CD4-positive, alpha-beta T cell (primary cell): ENCODE results near the gene MTHFD1L. TPM values are rescaled to one million over a fixed set of nuclear protein-coding genes. Genes with fewer than 3 reads are reported as not detected.
"Not testable (repeated sequence)": the region's sequence is repeated elsewhere in the genome, so short reads cannot be mapped to it uniquely, and the experiment has no call there.

Source experiments
- ATAC-seq: fragments of 200-7000 bp; cut with Tn5 transposase; one replicate; pipeline ENCODE4 v1.10.0; 2022; ENCODE audit warnings: mild to moderate bottlenecking; ENCODE audit not compliant: poor library complexity
- CTCF ChIA-PET: fragments of 350-600 bp; sonication (Branson Sonifier 250); formaldehyde crosslinking; loops from one replicate; lab custom pipeline; 2021; ENCODE audit warnings: antibody characterized with exemption, inconsistent platforms; lab: Charles Lee
- POLR2A ChIA-PET: fragments of 350-600 bp; sonication (Branson Sonifier 250); formaldehyde crosslinking; loops from one replicate; lab custom pipeline; 2021; ENCODE audit warnings: antibody characterized with exemption, inconsistent platforms; lab: Charles Lee
- DNase-seq, 14 experiments: peaks; one replicate each; pipeline ENCODE4 v3.0.0-alpha.2; 2013 to 2020; ENCODE audit warnings: mixed read lengths in 2 of 14
- H3K27ac ChIP-seq, 2 donors: one replicate each; pipeline versions ENCODE4 v1.5.1 to v1.7.0; 2013; ENCODE audit warnings: low read length in 2 of 2, low read depth in 1 of 2, mild to moderate bottlenecking in 1 of 2
- H3K27me3 ChIP-seq, 2 experiments: 1 replicate in 1 of 2; 2 replicates in 1 of 2; pipeline versions ENCODE4 v1.6.1 to v1.7.0; 2013; ENCODE audit warnings: low read length in 2 of 2, control low read depth in 1 of 2, mild to moderate bottlenecking in 1 of 2, moderate library complexity in 1 of 2; ENCODE audit not compliant: insufficient read depth in 2 of 2, control insufficient read depth in 1 of 2
- H3K36me3 ChIP-seq: one replicate; pipeline ENCODE4 v1.6.1; 2013; ENCODE audit warnings: low read length, control low read depth; ENCODE audit not compliant: insufficient read depth
- H3K4me1 ChIP-seq: one replicate; pipeline ENCODE4 v1.6.1; 2013; ENCODE audit warnings: low read length, control low read depth; ENCODE audit not compliant: insufficient read depth
- H3K4me3 ChIP-seq: one replicate; pipeline ENCODE4 v1.5.1; 2013; ENCODE audit warnings: mild to moderate bottlenecking, low read length, moderate library complexity
- H3K9me3 ChIP-seq, 2 experiments: 1 replicate in 1 of 2; 2 replicates in 1 of 2; pipeline versions ENCODE4 v1.6.1 to v1.7.0; 2013; ENCODE audit warnings: low read length in 2 of 2, mild to moderate bottlenecking in 2 of 2, control low read depth in 1 of 2, moderate library complexity in 1 of 2; ENCODE audit not compliant: control insufficient read depth in 1 of 2, insufficient read depth in 1 of 2
- H3K27ac Mint-ChIP-seq: one replicate; pipeline ENCODE4 v1.8.0; 2020; ENCODE audit warnings: mixed read lengths
- H3K27me3 Mint-ChIP-seq: one replicate; pipeline ENCODE4 v1.8.0; 2021; ENCODE audit warnings: mixed read lengths
- H3K36me3 Mint-ChIP-seq: one replicate; pipeline ENCODE4 v1.8.0; 2021; ENCODE audit warnings: low read depth, mixed read lengths
- H3K4me1 Mint-ChIP-seq: one replicate; pipeline ENCODE4 v1.8.0; 2021; ENCODE audit warnings: low read depth, mixed read lengths
- H3K4me3 Mint-ChIP-seq: one replicate; pipeline ENCODE4 v1.8.0; 2020; ENCODE audit warnings: mild to moderate bottlenecking, mixed read lengths
- H3K9me3 Mint-ChIP-seq: one replicate; pipeline ENCODE4 v1.8.0; 2020; ENCODE audit warnings: mixed read lengths
- intact Hi-C, 2 experiments: fragments of 100-400 bp; cut with DNase I in 1 of 2; cut with micrococcal nuclease in 1 of 2; formaldehyde crosslinking; loops; one replicate each; pipeline versions ENCODE4 v1.15.1 to v1.9.0; 2023 to 2025; cut with DNase I, micrococcal nuclease
- total RNA-seq, 174 experiments: library from RNA in 2 of 174; stranded (reverse) in 2 of 174; gene quantifications; one replicate each; pipeline ENCODE4 v1.2.3 and lab custom pipeline; 2021 to 2026
- TF ChIP-seq, protein P1 (sequence below): fragments of 200-600 bp; IDR thresholded peaks from one replicate; pipeline ENCODE4 v1.8.0; 2022; ENCODE audit warnings: antibody characterized with exemption, mild to moderate bottlenecking

MTHFD1L gene
- total RNA-seq, 2 experiments from 2014 or later = 8.8 to 9.7 TPM

DNA sequence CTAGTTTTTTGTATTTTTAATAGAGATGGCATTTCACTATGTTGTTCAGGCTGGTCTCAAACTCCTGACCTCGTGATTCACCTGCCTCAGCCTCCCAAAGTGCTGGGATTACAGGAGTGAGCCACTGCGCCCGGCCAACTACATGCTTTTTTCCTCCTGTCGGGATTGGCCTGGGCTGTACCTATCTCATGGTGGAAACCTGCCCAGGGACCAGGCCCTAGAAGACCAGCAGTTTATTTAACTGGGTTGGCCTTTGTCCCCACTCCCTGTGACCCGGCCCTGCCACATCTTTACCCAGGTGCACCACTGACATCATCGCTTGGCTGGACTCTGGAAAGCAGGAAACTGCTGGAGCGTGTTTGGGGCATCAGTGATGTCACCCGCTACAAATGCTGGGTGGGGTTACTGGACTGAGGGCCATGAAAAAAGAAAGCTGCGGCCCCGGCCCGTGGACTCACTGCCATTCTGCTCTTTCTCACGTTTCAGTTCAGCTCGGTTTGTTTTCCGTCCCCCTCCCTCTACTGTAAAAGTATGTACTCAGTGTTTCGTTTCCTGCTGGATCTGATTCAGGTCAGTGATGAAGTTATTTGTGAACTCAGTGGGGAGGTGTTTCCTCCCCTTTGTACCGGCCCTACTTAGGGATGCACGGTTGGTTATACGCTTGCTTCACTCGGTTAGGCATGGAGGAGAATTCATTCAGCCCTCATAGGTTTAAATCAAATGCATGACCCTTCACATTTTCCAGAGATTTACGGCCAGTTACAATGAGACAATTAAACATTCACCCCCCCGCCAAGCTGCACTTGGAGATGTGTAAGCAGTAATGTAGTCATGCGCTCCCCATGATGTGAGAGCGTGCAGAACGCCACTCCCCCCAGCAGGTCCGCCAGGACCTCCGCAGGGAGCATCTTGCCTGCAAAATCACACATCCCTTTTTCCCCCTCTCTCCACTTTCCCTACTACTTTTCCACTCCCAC, 179.3 kb downstream of the MTHFD1L start:
- no peak overlapping the region for H3K4me3 Mint-ChIP-seq
- H3K36me3 Mint-ChIP-seq = peaks cover 23% of the 10 kb centered on the region
- DNase-seq (no peak), ATAC-seq (no peak)
- POLR2A ChIA-PET = no interaction called here
- no peaks in the 10 kb centered on the region for H3K36me3 ChIP-seq
- no peak overlapping the region for H3K4me3 ChIP-seq
- intact Hi-C loops = no loop called here
- no peak overlapping the region for H3K27ac ChIP-seq
- CTCF ChIA-PET = no interaction called here
- H3K4me1 Mint-ChIP-seq = no peaks in the 10 kb centered on the region
- no peaks in the 10 kb centered on the region for H3K9me3 ChIP-seq
- no peaks in the 10 kb centered on the region for H3K27me3 Mint-ChIP-seq
- peaks cover 5% of the 10 kb centered on the region for H3K9me3 Mint-ChIP-seq
- H3K27me3 ChIP-seq = no peaks in the 10 kb centered on the region
- H3K27ac Mint-ChIP-seq = no peak overlapping the region
- TF ChIP-seq, protein P1, sequence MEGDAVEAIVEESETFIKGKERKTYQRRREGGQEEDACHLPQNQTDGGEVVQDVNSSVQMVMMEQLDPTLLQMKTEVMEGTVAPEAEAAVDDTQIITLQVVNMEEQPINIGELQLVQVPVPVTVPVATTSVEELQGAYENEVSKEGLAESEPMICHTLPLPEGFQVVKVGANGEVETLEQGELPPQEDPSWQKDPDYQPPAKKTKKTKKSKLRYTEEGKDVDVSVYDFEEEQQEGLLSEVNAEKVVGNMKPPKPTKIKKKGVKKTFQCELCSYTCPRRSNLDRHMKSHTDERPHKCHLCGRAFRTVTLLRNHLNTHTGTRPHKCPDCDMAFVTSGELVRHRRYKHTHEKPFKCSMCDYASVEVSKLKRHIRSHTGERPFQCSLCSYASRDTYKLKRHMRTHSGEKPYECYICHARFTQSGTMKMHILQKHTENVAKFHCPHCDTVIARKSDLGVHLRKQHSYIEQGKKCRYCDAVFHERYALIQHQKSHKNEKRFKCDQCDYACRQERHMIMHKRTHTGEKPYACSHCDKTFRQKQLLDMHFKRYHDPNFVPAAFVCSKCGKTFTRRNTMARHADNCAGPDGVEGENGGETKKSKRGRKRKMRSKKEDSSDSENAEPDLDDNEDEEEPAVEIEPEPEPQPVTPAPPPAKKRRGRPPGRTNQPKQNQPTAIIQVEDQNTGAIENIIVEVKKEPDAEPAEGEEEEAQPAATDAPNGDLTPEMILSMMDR = no peak
- H3K4me1 ChIP-seq = no peaks in the 10 kb centered on the region

DNA sequence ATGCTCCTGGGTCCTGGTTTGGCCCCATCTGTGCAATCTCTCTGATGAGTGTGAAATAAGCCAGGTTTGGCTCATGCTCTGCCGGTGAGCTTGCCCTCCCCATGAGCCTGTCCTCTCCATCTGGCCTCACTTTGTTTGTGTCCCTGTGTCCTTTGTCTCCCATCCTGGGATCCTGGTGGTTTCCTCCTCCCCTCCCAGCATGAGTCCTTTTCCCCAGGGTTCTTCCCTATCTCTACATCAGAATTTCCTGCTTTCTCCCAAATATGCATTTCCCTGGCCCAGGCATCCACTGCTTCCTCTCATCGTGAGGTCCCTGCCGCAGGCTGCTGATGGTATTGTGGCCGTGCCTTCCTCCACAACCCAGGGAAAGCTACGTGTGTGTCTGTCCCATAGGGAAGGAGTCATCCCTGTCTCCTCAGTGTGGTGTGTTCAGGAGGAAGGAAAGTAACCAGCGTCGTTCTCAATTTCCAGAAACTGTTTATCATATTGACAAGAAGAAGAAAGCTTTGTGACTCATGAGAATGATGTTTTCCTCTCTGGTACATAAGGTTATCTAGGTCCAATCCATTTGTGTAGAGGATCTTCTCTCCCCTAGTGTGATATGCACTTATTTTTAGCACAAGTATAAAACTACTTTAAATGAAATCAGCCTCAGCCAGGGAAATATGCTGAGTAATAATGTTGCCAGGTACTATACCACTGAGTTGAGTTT, 180.2 kb downstream of the MTHFD1L start:
- intact Hi-C loops, CTCF ChIA-PET, ATAC-seq, H3K4me1 Mint-ChIP-seq, H3K27ac Mint-ChIP-seq, H3K27me3 Mint-ChIP-seq, H3K9me3 ChIP-seq, H3K27ac ChIP-seq, H3K4me3 Mint-ChIP-seq, H3K36me3 ChIP-seq, H3K27me3 ChIP-seq, POLR2A ChIA-PET, DNase-seq, H3K4me3 ChIP-seq, H3K4me1 ChIP-seq, H3K9me3 Mint-ChIP-seq: not testable (repeated sequence)
- H3K36me3 Mint-ChIP-seq = peaks cover 23% of the 10 kb centered on the region

DNA sequence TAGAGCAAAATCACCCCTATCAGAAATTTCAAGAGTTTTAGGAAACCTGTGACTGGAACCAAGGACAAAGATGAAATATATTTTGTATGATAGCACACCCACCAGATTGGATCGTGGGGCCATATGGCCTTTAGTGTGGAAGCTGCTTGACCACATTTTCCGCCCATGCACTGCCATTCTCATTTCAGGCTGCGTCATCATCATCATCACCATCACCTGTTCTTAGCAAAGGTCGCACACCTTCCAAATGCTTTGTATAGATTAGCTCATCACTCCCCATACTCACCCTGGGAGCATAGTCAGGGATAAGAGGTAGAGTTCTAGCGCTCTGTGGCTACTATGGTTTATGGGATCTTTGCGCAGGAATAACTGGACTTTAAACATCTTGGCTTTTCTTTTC, 185.7 kb downstream of the MTHFD1L start:
- H3K27ac Mint-ChIP-seq = no peak overlapping the region
- no peaks in the 10 kb centered on the region for H3K27me3 ChIP-seq
- H3K9me3 Mint-ChIP-seq = peaks cover 5% of the 10 kb centered on the region
- peaks cover 3% of the 10 kb centered on the region for H3K36me3 ChIP-seq
- POLR2A ChIA-PET = no interaction called here
- H3K4me1 ChIP-seq = no peaks in the 10 kb centered on the region
- DNase-seq = no peak
- H3K4me1 Mint-ChIP-seq = no peaks in the 10 kb centered on the region
- H3K27ac ChIP-seq = no peak overlapping the region
- no peak overlapping the region for H3K4me3 ChIP-seq
- ATAC-seq = no peak
- CTCF ChIA-PET = no interaction called here
- H3K27me3 Mint-ChIP-seq = no peaks in the 10 kb centered on the region
- no peak overlapping the region for H3K4me3 Mint-ChIP-seq
- TF ChIP-seq, protein P1 = no peak
- H3K36me3 Mint-ChIP-seq = peaks cover 13% of the 10 kb centered on the region
- H3K9me3 ChIP-seq = no peaks in the 10 kb centered on the region
- intact Hi-C loops = no loop called here
